Endothelial cell of umbilical vein (primary cell): ENCODE measurements around the gene BUD31. TPM values are rescaled to one million over a fixed set of nuclear protein-coding genes. Genes with fewer than 3 reads are reported as not detected.

Experiments used
- BruUV-seq: library from RNA; stranded (reverse); fragments of 400-500 nt; replicated peaks from 2 replicates; lab custom pipeline; 2021; lab: Mats Ljungman, UMichigan
- CTCF ChIA-PET: fragments of 300-600, 350-600 bp; sonication (Branson Sonifier 250); formaldehyde crosslinking; loops from one replicate; lab custom pipeline; 2021; ENCODE audit warnings: antibody characterized with exemption, inconsistent platforms; lab: Charles Lee
- POLR2A ChIA-PET: fragments of 300-600, 350-600 bp; sonication (Branson Sonifier 250); formaldehyde crosslinking; loops from one replicate; lab custom pipeline; 2021; ENCODE audit warnings: antibody characterized with exemption, inconsistent platforms; lab: Charles Lee
- DNase-seq: peaks from one replicate; pipeline ENCODE4 v3.0.0-alpha.2; 2011; ENCODE audit warnings: low read depth, low spot score
- FAIRE-seq: peaks from 2 replicates; lab custom pipeline; 2011; peaks lifted over from hg19 to GRCh38; lab: Jason Lieb, UNC
- H2AFZ ChIP-seq: 2 replicates; pipeline ENCODE4 v1.6.0; 2012; ENCODE audit warnings: low read depth, low read length, control low read depth, inconsistent platforms
- H3K27ac ChIP-seq: 2 replicates; pipeline ENCODE4 v1.5.1; 2011; ENCODE audit warnings: low read depth, mild to moderate bottlenecking, control low read depth, low read length, moderate library complexity; ENCODE audit not compliant: insufficient read depth
- H3K27me3 ChIP-seq, 2 experiments: 2 replicates each; pipeline versions ENCODE4 v1.6.0 to v1.6.1; 2011; ENCODE audit warnings: low read length in 2 of 2, mixed read lengths in 1 of 2; ENCODE audit not compliant: control insufficient read depth in 2 of 2, insufficient read depth in 2 of 2
- H3K36me3 ChIP-seq, 2 experiments: 2 replicates in 1 of 2; 3 replicates in 1 of 2; pipeline ENCODE4 v1.5.1; 2011; ENCODE audit warnings: low read length in 2 of 2, mild to moderate bottlenecking in 1 of 2, moderate library complexity in 1 of 2; ENCODE audit not compliant: control insufficient read depth in 2 of 2, insufficient read depth in 2 of 2; ENCODE audit errors: extremely low read depth in 1 of 2
- H3K4me1 ChIP-seq: 3 replicates; pipeline ENCODE4 v1.5.1; 2011; ENCODE audit warnings: mild to moderate bottlenecking, low read length; ENCODE audit not compliant: control insufficient read depth, insufficient read depth; ENCODE audit errors: extremely low read depth
- H3K4me2 ChIP-seq: 2 replicates; pipeline ENCODE4 v1.6.1; 2011; ENCODE audit warnings: low read length, control low read depth, mixed read lengths; ENCODE audit not compliant: insufficient read depth
- H3K4me3 ChIP-seq, 3 experiments: fragments of 200-600 bp in 1 of 3; sonication (generic), shearing (Covaris generic) in 1 of 3; replicated peaks in 1 of 3; 2 replicates each; pipeline ENCODE4 v1.5.1; 2011 to 2016; ENCODE audit warnings: control low read depth in 3 of 3, low read length in 3 of 3, mild to moderate bottlenecking in 2 of 3, inconsistent platforms in 1 of 3, low read depth in 1 of 3, moderate library complexity in 1 of 3; ENCODE audit not compliant: insufficient read depth in 1 of 3
- H3K79me2 ChIP-seq: 2 replicates; pipeline ENCODE4 v1.6.0; 2012; ENCODE audit warnings: low read length, inconsistent platforms; ENCODE audit not compliant: control insufficient read depth, insufficient read depth
- H3K9ac ChIP-seq: replicated peaks from 2 replicates; pipeline ENCODE3; 2011; ENCODE audit warnings: low read length, control low read depth; ENCODE audit not compliant: insufficient read depth; ENCODE audit errors: extremely low read depth
- H3K9me1 ChIP-seq: replicated peaks from 3 replicates; pipeline ENCODE4 v1.6.0; 2011; ENCODE audit warnings: mild to moderate bottlenecking, low read length; ENCODE audit not compliant: control insufficient read depth, insufficient read depth; ENCODE audit errors: extremely low read depth
- H3K9me3 ChIP-seq: replicated peaks from 2 replicates; pipeline ENCODE4 v1.5.1; 2012; ENCODE audit warnings: low read length, inconsistent platforms; ENCODE audit not compliant: control insufficient read depth, insufficient read depth
- H4K20me1 ChIP-seq: replicated peaks from 2 replicates; pipeline ENCODE3; 2011; ENCODE audit warnings: mild to moderate bottlenecking, low read length; ENCODE audit not compliant: control insufficient read depth, insufficient read depth; ENCODE audit errors: extremely low read depth
- CTCF ChIP-seq, 2 donors: IDR thresholded peaks; 1 replicate in 1 of 2; 2 replicates in 1 of 2; pipeline ENCODE4 v1.5.1; 2011; ENCODE audit warnings: low read length in 2 of 2, mild to moderate bottlenecking in 2 of 2, moderate library complexity in 2 of 2, control low read depth in 1 of 2, inconsistent platforms in 1 of 2, low read depth in 1 of 2; ENCODE audit not compliant: insufficient read depth in 1 of 2; ENCODE audit errors: extremely low read depth in 1 of 2
- EZH2 ChIP-seq: IDR thresholded peaks from 2 replicates; pipeline ENCODE4 v1.6.1; 2012; ENCODE audit warnings: borderline replicate concordance, low read depth, mild to moderate bottlenecking, moderate library complexity, low read length, inconsistent platforms; ENCODE audit not compliant: severe bottlenecking
- FOS ChIP-seq: IDR thresholded peaks from 2 replicates; pipeline ENCODE4 v1.6.1; 2011; ENCODE audit warnings: mild to moderate bottlenecking, low read length, moderate library complexity, borderline replicate concordance; ENCODE audit not compliant: insufficient read depth
- GATA2 ChIP-seq: IDR thresholded peaks from 2 replicates; pipeline ENCODE4 v1.7.0; 2011; ENCODE audit warnings: low read depth, mild to moderate bottlenecking, moderate library complexity, mixed read lengths, low read length; ENCODE audit not compliant: insufficient read length, insufficient read depth
- JUN ChIP-seq: IDR thresholded peaks from 2 replicates; pipeline ENCODE4 v1.6.1; 2011; ENCODE audit warnings: borderline replicate concordance, low read depth; ENCODE audit not compliant: insufficient read length, insufficient read depth
- MAX ChIP-seq: IDR thresholded peaks from 2 replicates; pipeline ENCODE4 v1.6.1; 2011; ENCODE audit not compliant: insufficient read depth, insufficient read length
- MYC ChIP-seq: IDR thresholded peaks from one replicate; pipeline ENCODE4 v1.6.1; 2011; ENCODE audit warnings: mild to moderate bottlenecking, low read depth, low read length
- POLR2A ChIP-seq: IDR thresholded peaks from 2 replicates; pipeline ENCODE4 v1.6.1; 2012; ENCODE audit warnings: low read depth, mild to moderate bottlenecking, control low read depth, low read length
- POLR2AphosphoS5 ChIP-seq: IDR thresholded peaks from 2 replicates; pipeline ENCODE4 v1.6.1; 2012; ENCODE audit warnings: low read depth, mild to moderate bottlenecking, control low read depth, low read length, moderate library complexity; ENCODE audit not compliant: insufficient read depth
- dilution Hi-C: fragments of 300-500 bp; cut with MboI; formaldehyde crosslinking; loops from one replicate; pipeline ENCODE4 v1.15.0; 2019; ENCODE audit warnings: low sequenced_read_pairs; ENCODE audit not compliant: extremely low pct_ligation_motif_present
- intact Hi-C: fragments of 100-400 bp; cut with micrococcal nuclease; formaldehyde crosslinking; loops from one replicate; pipeline ENCODE4 v1.10.0; 2022
- polyA plus RNA-seq, 4 experiments: library from polyadenylated mRNA; depleted of rRNA in 3 of 4; stranded (reverse) in 3 of 4; unstranded in 1 of 4; fragments of >200 nt; gene quantifications; 2 replicates each; pipeline versions ENCODE4 v1.2.1 to v1.2.3, GENCODE V29; 2011 to 2012; ENCODE audit warnings: missing spikeins in 1 of 4
- total RNA-seq: library from RNA; stranded (reverse); gene quantifications from 2 replicates; pipeline ENCODE4 v1.2.3, GENCODE V29; 2021

BUD31 gene
- total and polyA plus RNA-seq, 2 donors (not counting 3 experiments of a cell fraction or from before 2014, with no cell fraction given), result 67.8 to 122 TPM

- intact Hi-C loops, result no loop called here
- no peaks in the 10 kb centered on the region for H4K20me1 ChIP-seq
- H2AFZ ChIP-seq, result no peak overlapping the region
- H3K4me1 ChIP-seq, result peaks cover 9% of the 10 kb centered on the region
- no peaks in the 10 kb centered on the region for H3K9me3 ChIP-seq
- H3K27ac ChIP-seq, result no peak overlapping the region
- H3K9ac ChIP-seq, result no peak overlapping the region
- H3K79me2 ChIP-seq, result peaks cover 72% of the 10 kb centered on the region
- H3K9me1 ChIP-seq, result no peaks in the 10 kb centered on the region
- no peak for DNase-seq
- FAIRE-seq, result no peak
- no peak overlapping the region for H3K4me2 ChIP-seq
- ChIA-PET POLR2A (no interaction called here), CTCF (interaction anchor here (1.1 to 2.3 kb wide), 2 partner anchors 14 to 156 kb away, joined by 4 to 8 read pairs; partner anchors contain the start of gene ZSCAN25)
- TF ChIP-seq POLR2AphosphoS5, result no peak
- no peak for TF ChIP-seq MYC
- TF ChIP-seq JUN, result no peak
- no peak for TF ChIP-seq CTCF (IDR thresholded peaks at IDR 0.05; ENCODE audit: extremely low read depth in 1 of 2, insufficient read depth in 1 of 2, low read depth in 1 of 2, low read length in 2 of 2)
- TF ChIP-seq POLR2A, result no peak
- no peak for TF ChIP-seq FOS
- no peak for TF ChIP-seq GATA2
- TF ChIP-seq MAX, result no peak
- no peak for TF ChIP-seq EZH2
- H3K36me3 ChIP-seq, result peaks cover 3 to 36% of the 10 kb centered on the region in 2 experiments
- no TSS peak for BruUV-seq
- H3K4me3 ChIP-seq, result no peak overlapping the region
- dilution Hi-C loops, result no loop called here
- H3K27me3 ChIP-seq, result no peaks in the 10 kb centered on the region
Observed at GRCh38 chr7:99460651-99461050, 51.9 kb downstream of the BUD31 start.
